Limb (tissue), 2 donors: ENCODE measurements around the gene CLK1.
A peak's percentile ranks its signal among the peaks of the same experiment; 100 is the strongest.

Source experiments
- DNase-seq, 2 donors: peaks; one replicate each; pipeline ENCODE4 v3.0.0-alpha.2; 2016; ENCODE audit errors: extremely low spot score in 2 of 2

CLK1 gene

GRCh38 chr2:200811333-200812121, 52.9 kb downstream of the CLK1 start, which contains the start of gene BZW1:
BZW1 (plus strand) TSS chr2:200811910; CDS start chr2:200813218, 1,308 bp downstream.
- peak; percentile 97 to 98 for DNase-seq

GRCh38 chr2:200810998-200811332, 53.5 kb downstream of the CLK1 start:
- DNase-seq: no peak

- no peak for DNase-seq
Measured at GRCh38 chr2:200810252-200810997, 54.0 kb downstream of the CLK1 start.

GRCh38 chr2:200809506-200810251, 54.8 kb downstream of the CLK1 start:
- DNase-seq: no peak
